MCF 10A (cell line): ENCODE results near the gene CFAP52. TPM values are rescaled to one million over a fixed set of nuclear protein-coding genes. Genes with fewer than 3 reads are reported as not detected.
"Not testable (repeated sequence)": the region's sequence is repeated elsewhere in the genome, so short reads cannot be mapped to it uniquely, and the experiment has no call there.

Experiments used
- BruUV-seq: library from RNA; stranded (reverse); fragments of 400-500 nt; replicated peaks from 2 replicates; lab custom pipeline; 2021; lab: Mats Ljungman, UMichigan
- CTCF ChIA-PET: fragments of 300-600 bp; sonication (Branson Sonifier 250); formaldehyde crosslinking; extraction: SDS; loops from one replicate; lab custom pipeline; 2021; ENCODE audit warnings: antibody characterized with exemption, inconsistent platforms; lab: Yijun Ruan, JAX
- POLR2A ChIA-PET: fragments of 300-600, 350-650 bp; sonication (Branson Sonifier 250); formaldehyde crosslinking; extraction: SDS; loops from one replicate; lab custom pipeline; 2020; ENCODE audit warnings: antibody characterized with exemption, inconsistent platforms; lab: Yijun Ruan, JAX
- DNase-seq: peaks from one replicate; pipeline ENCODE4 v3.0.0-alpha.2; 2018; ENCODE audit not compliant: unreplicated experiment
- H3K27ac Mint-ChIP-seq: one replicate; pipeline ENCODE4 v1.8.0; 2022; ENCODE audit warnings: mild to moderate bottlenecking, low read depth, mixed read lengths; ENCODE audit not compliant: unreplicated experiment
- H3K27me3 Mint-ChIP-seq: one replicate; pipeline ENCODE4 v1.8.0; 2022; ENCODE audit warnings: mixed read lengths; ENCODE audit not compliant: insufficient read depth, unreplicated experiment
- H3K36me3 Mint-ChIP-seq: one replicate; pipeline ENCODE4 v1.8.0; 2022; ENCODE audit warnings: mild to moderate bottlenecking, moderate library complexity, mixed read lengths; ENCODE audit not compliant: insufficient read depth, unreplicated experiment
- H3K4me1 Mint-ChIP-seq: one replicate; pipeline ENCODE4 v1.8.0; 2022; ENCODE audit warnings: mixed read lengths; ENCODE audit not compliant: insufficient read depth, unreplicated experiment
- H3K4me3 Mint-ChIP-seq: one replicate; pipeline ENCODE4 v1.8.0; 2022; ENCODE audit warnings: mild to moderate bottlenecking, moderate library complexity, mixed read lengths; ENCODE audit not compliant: unreplicated experiment
- H3K9me3 Mint-ChIP-seq: one replicate; pipeline ENCODE4 v1.8.0; 2022; ENCODE audit warnings: mixed read lengths; ENCODE audit not compliant: unreplicated experiment
- CTCF ChIP-seq: fragments of 200-600 bp; IDR thresholded peaks from one replicate; pipeline ENCODE4 v1.8.0; 2022; ENCODE audit warnings: antibody characterized with exemption, mild to moderate bottlenecking; ENCODE audit not compliant: unreplicated experiment
- intact Hi-C: fragments of 100-400 bp; cut with micrococcal nuclease; formaldehyde crosslinking; loops from 2 replicates; pipeline ENCODE4 v1.14.1; 2022
- total RNA-seq: library from RNA; stranded (reverse); gene quantifications from 2 replicates; pipeline ENCODE4 v1.2.3, GENCODE V29; 2022

CFAP52 gene
- total RNA-seq, 1 experiment from 2014 or later: not detected

- H3K9me3 Mint-ChIP-seq: no peaks in the 10 kb centered on the region
- H3K4me1 Mint-ChIP-seq: no peaks in the 10 kb centered on the region
Observed at GRCh38 chr17:9549215-9549614, 27.2 kb upstream of the CFAP52 start.

GRCh38 chr17:9553181-9553580 lies 23.3 kb upstream of the CFAP52 start:
- no TSS peak for BruUV-seq
- CTCF ChIA-PET: interaction anchor here (0.6 kb wide), 1 partner anchor 562 kb away, joined by 3 read pairs; no protein-coding TSS in a partner anchor
- Mint-ChIP-seq H3K9me3 (no peaks in the 10 kb centered on the region), H3K4me3 (no peak overlapping the region), H3K27ac (no peak overlapping the region), H3K27me3 (no peaks in the 10 kb centered on the region), H3K4me1 (no peaks in the 10 kb centered on the region), H3K36me3 (peaks cover 26% of the 10 kb centered on the region)
- no peak for DNase-seq
- POLR2A ChIA-PET: no interaction called here
- intact Hi-C loops: loop anchor here (10.0 kb wide), 1 partner anchor 798 kb away; the partner anchor contains the start of gene SPDYE4
- no peak for TF ChIP-seq CTCF

More at GRCh38 chr17:9549215-9549614, 27.2 kb upstream of the CFAP52 start:
- no peak overlapping the region for H3K4me3 Mint-ChIP-seq
- no peak overlapping the region for H3K27ac Mint-ChIP-seq
- CTCF ChIA-PET: interaction anchor here (0.7 kb wide), 1 partner anchor 26 kb away, joined by 3 read pairs; the partner anchor contains the start of gene STX8
- BruUV-seq: no TSS peak
- POLR2A ChIA-PET: no interaction called here
- no peak for TF ChIP-seq CTCF
- intact Hi-C loops: no loop called here
- no peaks in the 10 kb centered on the region for H3K27me3 Mint-ChIP-seq
- no peaks in the 10 kb centered on the region for H3K36me3 Mint-ChIP-seq
- DNase-seq: no peak

- intact Hi-C loops: loop anchor here (10.0 kb wide), 1 partner anchor 799 kb away; the partner anchor contains the start of gene SPDYE4
- Mint-ChIP-seq H3K36me3 (peaks cover 26% of the 10 kb centered on the region), H3K9me3 (no peaks in the 10 kb centered on the region), H3K4me1 (no peaks in the 10 kb centered on the region), H3K4me3 (no peak overlapping the region), H3K27ac (no peak overlapping the region), H3K27me3 (no peaks in the 10 kb centered on the region)
- ChIA-PET POLR2A (no interaction called here), CTCF (interaction anchor here (0.6 to 1.2 kb wide), 2 partner anchors 607 to 1741 kb away, joined by 3 to 4 read pairs; no protein-coding TSS in a partner anchor)
- DNase-seq: no peak
- no peak for TF ChIP-seq CTCF
- no TSS peak for BruUV-seq
Observed at GRCh38 chr17:9553596-9553995, 22.8 kb upstream of the CFAP52 start.

- not testable (repeated sequence) for H3K9me3 Mint-ChIP-seq, H3K27ac Mint-ChIP-seq, H3K4me3 Mint-ChIP-seq, H3K4me1 Mint-ChIP-seq, BruUV-seq, H3K27me3 Mint-ChIP-seq
- peaks cover 26% of the 10 kb centered on the region for H3K36me3 Mint-ChIP-seq
- intact Hi-C loops: loop anchor here (1.0 to 10.0 kb wide), 2 partner anchors 563 to 800 kb away; partner anchors contain the start of gene SPDYE4
- peak; percentile 32 for TF ChIP-seq CTCF
- POLR2A ChIA-PET: interaction anchor here (0.7 to 1.0 kb wide), 2 partner anchors 21 to 379 kb away, joined by 3 to 6 read pairs; partner anchors contain the start of gene STX8
- peak; percentile 65 for DNase-seq
- CTCF ChIA-PET: interaction anchor here (0.5 to 1.2 kb wide), 8 partner anchors 11 to 1062 kb away, joined by 3 read pairs; no protein-coding TSS in a partner anchor
Observed at GRCh38 chr17:9554715-9555114, 21.7 kb upstream of the CFAP52 start.
